Activated CD4-positive, alpha-beta T cell treated with anti-CD3 and anti-CD28 coated beads, Interleukin-2, amount 50 U/mL, for 16 hours (primary cell): Measurements from ENCODE around the gene AFTPH.

Experiments
- DNase-seq: peaks from one replicate; pipeline ENCODE4 v3.0.0-alpha.2; 2020

AFTPH gene

DNA sequence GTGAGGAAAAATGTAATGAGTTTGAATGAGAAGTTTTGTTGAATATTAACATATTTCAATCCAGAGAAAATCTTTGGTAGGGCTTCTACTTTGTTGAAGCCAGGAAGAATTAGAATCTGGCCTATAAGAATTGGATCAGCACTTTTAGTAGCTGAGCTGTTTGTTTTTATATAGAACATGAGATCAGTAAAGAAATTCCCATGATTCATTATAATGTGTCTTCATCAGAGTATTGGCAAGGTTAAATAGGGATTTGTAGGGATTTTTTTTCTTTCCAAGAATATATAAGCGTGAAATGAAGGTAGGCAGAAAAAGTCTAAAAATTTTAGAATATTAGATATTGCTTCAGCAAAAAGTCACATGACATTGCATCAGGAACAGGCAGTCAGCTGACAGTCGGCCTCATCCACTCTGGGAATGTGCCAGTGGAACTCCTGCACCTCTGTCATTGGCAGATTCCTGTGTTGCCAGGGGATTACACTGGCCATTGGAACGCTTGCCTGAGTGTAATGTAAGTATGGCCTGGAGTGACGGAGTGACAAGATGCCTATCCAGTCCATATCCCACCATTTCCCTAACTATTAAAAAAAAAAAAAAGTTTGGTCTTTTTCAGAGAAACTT, 69.0 kb downstream of the AFTPH start:
- no peak for DNase-seq

DNA sequence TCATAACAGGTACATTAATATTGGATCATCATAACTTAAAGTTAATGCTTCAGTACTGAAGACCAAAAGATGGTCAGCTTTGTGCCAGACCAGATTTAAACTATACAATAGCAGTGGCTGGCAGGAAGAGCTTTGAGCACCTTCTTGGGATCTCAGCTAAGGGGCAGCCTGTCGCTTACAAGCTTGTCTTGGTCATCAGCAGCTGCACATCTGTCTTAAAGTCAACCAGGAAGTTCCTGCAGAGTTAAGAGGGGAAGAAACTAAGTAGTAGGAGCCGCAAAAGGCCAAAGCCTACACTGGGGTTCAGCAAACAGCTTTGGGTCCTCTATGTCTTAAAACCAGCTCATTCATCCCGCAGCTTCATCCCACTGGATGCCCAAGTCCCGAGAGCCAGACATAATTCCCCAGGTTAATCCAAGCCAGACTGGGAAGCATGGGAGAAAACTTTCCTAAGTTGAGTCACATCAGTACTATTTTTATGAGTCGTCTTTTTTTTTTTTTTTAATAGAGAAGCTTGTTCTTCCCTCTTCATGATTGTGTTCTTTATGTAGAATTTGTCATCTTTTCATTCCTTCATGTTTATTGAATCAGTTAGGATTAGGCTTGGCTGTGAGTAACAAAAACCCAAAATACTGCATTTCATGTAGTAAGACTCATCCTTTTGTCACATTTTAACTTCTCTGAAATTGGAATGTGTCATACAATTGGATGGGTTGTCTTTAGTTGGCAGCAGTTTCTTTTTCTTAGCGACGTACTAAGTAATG, 70.3 kb downstream of the AFTPH start:
- DNase-seq, result no peak

DNA sequence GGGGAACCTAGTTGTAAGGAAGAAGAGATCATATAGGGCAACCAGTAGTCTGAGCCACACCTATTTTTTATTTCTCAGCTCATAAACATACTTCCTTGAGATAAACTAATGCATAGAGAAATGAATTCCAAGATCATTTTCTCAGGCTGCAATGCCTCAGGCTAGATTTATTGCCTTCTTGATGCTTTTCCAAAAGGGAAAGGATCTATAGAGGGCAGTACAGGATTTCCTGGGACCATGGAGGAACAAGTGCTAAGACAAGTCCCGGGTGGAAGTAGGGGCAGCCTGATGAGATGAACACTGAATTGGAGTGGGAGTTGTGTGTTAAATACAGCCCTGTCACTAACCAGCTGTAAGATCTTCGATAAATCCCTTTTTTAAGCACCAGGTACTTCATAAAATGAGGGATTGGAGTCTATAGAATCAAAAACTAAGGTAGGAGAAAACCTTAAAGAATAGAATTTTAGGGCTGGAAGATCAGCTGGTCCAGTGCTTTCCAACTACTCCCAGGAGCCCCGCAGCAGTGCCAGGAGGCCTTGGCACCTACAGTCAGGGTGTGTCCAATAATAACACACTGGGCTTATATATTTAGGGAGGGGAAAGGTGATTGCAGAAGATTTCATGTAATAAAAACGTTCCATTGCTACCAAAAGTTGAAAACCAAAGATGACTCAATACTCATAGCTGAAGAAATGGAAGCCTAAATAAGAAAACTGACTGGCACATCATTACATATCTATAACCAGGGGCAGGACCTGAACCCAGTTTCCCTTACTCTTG, 71.5 kb downstream of the AFTPH start:
- no peak for DNase-seq

DNA sequence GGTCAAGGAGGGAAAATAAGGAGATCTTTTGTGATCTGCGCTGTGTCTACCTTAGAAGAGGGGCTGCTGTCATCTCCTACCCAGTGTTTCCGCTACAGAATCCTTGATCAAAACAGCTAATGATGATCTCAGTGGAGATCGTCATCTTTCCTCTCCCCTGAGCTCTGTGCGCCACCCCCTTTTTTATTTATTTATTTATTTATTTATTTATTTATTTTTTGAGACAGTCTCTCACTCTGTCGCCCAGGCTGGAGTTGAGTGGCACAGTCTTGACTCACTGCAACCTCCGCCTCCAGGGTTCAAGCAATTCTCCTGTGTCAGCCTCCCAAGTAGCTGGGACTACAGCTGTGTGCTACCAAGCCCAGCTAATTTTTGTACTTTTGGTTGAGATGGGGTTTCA, 74.1 kb downstream of the AFTPH start:
- no peak for DNase-seq

DNA sequence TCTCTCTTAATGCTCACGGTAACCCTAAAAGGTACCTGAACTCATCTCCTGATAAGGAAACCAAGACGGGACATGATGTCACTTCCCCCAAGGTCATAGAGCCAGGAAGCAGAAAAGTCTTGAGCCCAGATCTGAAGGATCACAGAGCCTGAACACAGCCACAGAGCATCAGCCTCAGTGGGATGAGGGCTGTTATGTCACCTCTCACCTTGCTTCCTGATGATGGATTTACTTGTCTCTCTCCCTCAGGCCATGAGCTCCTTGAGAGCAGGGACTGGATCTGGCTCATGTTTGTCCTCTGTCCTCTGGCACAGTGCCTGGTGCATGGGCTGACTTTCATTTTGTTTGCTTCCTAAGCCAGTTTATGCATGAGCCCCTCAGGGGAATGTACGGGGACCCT, 75.3 kb downstream of the AFTPH start:
- no peak for DNase-seq

DNA sequence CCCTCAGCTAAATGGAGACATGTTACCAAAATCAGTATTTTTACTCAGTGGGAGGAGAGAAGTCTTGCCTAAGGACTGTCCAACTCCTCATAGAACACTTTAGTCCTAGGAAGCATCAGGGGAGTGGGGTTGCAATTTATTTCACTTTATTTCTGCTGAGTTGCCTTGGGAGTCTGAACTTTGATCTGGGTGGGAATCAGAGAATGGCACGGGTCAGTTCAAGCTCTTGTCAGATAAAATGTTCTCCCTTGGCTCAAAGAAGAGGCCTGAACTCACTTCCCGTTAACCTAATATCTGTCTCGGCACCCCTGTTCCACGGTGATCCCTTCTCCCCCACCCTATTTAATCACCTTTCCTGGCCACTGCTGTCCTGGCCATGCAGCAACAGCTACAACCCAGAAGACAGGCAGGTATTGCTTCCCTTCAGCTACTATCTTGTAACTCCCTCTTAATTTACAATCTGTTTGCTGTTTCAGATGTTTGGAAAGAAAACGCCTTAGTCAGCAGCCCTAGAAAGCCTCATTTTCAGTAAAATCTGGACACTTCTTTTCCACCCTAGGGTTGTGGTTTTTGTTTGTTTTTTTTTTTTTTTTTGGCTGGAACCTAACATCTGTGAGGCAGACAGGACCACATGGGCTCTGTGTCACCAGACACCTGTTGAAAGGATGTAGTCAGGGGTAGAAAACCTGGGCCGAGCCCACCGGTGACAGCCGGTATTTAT, 77.1 kb downstream of the AFTPH start:
- DNase-seq, result no peak

DNA sequence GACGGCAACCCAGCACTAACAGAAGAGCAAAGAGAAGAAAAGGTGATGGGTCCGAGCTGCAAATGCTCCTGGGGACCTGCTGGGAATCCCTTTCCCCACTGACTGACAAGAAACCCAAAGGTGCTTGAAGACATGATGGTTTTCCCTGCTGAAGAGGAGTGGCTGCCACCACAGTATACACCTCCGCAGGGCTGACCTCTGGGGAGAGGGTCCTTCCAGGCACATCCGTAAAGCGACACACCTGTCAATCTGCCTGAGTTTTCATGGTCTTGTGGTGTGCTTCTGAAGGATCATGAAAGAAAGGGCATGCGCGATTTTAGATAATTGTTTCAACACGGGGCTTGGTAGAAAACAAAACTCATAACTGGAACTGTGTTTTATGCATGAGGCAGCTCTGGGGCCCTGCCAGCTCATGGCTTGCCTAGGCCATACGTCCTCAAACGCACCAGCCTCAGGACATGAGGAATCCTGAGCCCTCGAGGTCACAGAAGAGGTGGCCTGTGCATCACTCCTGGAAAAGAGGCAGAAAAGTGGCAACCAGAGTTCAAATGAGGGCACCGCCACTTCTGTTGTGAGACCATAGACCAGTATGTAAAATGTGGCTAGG, 77.8 kb downstream of the AFTPH start:
- no peak for DNase-seq

DNA sequence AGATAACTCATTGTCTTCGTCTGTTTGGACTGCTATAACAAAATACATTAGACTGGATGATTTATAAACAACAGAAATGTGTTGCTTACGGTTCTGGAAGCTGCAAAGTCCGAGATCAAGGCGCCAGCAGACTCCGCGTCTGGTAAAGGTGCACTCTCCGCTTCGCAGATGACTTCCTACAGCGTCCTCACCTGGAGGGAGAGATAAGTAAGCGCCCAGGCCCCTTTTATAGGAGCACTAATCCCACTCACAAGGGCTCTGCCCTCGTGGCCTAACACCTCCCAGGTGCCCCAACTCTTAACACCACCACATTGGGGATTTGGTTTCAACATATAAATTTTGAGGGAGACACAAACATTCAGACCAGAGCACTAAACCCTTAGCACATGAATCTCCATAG, 78.3 kb downstream of the AFTPH start:
- no peak for DNase-seq

DNA sequence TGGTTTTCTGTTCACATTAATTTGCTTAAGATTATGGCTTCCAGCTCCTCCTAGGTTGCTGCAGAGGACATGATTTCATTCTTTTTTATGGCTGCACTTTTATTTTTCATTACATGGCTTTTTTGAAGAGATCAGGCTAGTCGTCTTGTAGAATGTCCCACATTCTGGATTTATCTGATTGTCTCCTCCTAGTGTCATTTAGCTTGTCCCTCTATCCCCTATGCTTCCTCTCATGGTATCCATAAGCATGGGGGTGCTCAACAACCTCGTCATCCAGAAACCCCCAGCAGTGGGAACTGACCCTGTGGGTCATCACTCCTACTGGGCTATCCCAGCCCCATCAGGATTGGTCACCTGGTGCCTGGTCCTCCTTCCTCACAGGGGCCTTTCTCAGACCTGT, 80.0 kb downstream of the AFTPH start:
- no peak for DNase-seq

DNA sequence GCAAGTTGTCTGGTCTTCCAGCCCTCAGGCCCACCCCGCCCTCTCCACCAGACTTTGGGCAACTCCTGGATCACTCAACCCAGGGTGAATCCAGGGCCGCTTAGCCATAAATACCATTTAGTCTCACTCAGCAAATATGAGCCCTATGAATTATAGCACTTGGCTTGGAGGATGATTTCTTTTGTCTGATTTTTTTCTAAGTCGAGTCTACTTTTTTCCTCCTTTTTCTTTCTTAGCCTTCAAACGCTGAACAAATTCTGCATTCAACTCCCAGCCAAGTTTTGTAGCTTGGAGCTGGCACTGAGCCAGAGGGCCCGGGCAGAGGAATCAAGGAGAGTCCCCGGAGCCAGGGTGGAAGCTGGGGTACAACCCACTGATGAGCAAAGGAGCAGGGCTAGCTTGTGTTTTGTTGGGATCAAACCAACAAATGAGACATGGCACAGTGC, 80.9 kb downstream of the AFTPH start:
- DNase-seq, result no peak

DNA sequence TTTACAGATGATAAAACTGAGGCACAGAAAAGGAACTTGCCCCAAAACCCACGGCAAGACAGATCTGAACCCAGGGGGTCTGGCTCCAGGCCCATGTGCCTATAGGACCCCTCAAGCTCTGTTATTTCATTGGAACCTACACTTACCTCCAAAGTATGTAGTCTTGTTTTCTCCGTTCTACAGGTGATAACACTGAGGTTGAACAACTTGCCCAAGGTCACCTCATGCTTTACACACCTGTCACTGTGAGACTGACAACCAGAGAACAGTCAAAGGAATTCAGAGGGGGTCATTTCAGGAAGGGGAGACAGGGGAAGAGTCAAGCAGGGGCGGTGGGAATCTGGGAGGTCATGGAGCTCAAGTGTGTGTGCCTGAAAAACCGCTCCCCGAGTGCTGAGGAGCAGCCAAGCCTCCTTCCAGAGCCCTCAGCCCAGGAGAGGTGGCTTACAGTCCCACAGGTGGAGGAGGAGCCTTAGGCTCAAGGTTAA, 81.9 kb downstream of the AFTPH start:
- no peak for DNase-seq

DNA sequence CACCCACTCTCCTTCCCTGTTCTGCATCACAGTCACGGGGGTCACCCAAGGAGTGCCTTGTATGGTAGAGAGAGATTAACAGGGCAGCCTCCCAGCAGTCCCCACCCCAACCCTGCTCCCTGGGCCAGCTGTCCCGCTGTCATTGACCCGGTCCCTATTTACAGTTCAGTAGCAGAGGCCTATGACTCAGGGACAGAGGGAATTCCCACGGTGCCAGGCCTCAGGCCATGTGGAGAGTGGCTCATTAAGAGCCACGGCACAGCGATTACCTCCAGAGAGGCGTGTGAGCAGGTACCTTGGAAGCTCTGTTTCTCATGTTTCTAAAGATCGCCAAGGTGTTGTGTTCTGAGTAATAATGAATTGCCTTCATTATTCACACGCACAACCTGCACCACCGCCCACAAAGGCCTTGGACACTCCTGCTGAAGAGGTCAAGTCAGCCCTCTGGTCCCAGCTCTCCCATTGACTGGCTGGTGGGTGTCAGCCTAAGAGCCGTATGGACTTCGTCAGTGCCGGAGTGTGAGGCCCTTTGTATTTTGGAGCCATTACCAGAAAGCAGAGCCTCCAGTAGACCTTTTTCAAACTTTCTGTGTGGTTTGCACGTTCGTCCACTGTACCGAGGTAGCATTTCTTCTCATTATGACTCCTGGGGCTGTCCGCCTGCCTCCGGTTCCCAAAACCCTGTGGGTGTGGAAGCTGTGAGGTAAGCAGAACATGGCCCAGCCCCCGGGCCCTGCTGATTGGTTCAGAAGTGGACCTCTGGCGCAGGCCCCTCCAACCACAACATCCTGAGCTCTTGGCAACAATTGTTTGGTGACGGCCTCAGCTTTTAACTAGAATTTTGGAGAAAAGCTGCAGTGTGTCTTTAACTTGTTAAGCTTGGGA, 82.6 kb downstream of the AFTPH start:
- DNase-seq, result peak; percentile 94

DNA sequence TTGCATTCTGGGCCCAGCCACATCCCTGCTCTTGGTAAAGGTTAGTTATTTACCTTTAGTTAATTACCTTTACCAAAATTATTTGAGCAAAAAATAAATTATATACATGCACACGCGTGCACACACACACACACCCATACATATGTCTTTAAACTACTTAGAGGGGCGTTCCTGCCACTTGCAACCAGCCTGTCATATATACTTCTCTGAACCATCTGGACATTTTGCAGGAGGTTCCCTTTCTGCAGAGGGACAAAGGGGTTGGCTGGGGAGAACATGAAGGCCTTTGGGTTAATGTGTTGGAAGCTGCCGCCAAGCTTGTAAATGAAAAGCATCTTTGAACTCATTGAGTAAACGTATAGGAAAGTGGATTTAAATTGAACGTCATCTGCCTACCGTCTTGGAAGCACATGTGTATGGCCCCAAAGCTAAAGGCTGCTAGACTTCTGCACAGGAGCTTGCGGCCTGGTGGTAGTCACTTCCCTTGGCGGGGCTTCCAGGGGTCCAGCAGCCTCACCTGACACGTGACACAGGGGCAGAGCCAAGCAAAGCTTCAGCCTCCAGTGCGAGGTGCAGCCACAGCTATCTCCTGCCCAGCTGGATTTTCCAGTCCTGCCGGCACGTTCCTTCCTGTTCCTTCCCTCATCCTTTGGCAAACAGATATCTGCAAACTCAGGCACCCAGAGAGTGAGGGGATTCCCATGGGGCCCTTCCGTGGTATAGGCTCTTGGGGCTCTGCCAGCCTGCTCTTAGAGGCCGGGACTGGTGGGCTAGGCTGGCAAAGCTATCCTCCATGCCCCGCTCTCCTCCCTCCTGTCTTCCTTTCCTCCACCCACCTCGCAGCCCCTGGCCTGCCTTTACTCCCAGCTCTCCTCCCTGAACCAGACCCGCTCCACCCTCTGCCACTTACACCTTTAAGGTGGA, 83.5 kb downstream of the AFTPH start:
- DNase-seq, result no peak

DNA sequence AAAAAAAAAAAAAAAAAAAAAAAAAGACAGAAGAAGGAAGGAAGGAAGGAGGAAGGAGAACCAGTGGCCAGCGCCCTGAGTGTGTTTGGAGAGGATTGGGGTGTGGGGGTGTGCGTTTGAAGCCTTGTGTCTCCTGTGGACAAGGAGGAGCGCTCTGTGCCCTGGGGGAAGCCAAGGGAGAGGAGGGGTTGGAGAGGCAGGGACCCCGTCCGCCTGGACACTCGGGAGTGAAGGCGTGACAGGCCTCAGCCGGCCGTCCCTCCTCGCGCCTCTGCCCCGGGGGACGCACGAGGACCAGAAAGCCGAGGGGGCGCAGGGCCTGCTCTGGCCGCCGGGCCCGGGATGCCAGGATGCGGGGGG, 84.7 kb downstream of the AFTPH start:
- DNase-seq, result peak; percentile 7

DNA sequence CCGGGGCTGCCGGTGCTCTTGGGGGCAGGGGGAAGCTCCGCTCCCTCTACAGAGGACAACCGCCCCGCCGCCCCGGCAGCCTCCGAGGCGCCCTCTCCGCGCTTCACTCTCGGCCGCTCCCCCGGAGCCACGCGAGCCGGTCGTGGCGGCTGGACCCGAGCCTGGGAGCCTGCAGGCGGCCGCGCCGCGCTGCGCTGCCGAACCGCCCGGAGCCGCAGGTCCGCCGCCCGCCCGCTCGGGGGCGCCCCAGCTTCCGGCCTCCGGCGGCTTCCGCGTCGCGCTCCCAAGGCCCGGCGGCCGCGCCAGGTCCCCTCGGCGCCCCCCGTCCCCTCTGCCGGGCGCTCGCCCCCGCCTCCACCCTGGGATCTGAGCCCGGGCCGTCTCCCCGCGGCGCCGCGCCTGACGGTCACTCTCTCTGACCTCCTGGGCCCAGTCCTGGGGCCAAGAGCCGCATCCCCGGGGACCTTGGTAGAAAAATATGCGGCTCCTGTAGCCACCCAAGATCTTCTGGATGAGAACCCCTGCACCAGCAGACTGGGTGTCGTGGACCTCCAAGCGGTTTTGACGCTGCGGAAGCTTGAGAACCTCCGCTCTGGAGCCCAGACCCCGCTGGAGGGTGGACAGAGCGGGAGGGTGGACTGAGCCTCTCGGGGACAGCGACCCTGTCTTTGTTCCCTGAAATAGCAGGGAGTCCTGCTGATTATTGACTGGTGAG, 85.3 kb downstream of the AFTPH start:
- peak; percentile 63 for DNase-seq

DNA sequence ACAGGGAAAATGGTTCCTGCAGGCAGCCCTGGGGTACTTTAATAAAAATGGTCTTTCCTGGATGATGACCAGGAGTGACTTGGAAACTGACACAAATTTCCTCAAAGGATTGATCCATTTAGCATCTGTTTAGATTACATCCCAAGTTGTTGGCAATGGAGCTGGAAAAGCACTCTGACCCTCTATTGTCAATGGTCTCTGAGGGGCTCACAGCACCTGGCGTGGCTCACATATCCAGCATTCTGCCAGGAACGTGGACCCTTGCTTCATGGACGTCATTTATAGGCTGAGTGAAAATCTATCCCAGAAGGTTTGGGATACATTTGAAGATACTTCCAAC, 85.8 kb downstream of the AFTPH start:
- DNase-seq, result no peak

DNA sequence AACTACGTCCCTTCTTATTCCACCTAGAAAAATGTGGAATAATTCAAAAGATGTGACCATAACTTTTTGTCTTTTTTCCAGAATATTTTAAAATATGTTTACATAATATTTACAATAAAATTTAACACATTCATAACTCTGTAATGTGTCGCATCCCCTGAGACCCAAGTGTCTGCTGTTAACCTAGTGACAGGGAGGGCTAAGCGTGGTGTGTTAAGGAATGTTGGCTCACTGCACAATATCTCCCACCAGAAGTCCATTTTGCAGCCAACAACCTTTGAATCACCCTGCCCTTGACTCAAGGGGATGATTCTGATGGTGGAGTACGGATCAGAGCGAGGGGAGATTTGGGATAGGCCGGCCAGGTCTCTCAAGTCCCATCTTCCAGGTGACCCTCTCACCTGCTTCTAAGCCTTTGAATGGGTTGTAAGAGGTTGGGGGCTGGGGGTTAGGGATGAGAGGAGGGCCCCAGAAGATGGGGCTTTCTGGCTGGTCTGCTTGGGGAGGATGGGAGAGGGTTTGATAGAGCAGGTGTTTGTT, 86.3 kb downstream of the AFTPH start:
- DNase-seq, result no peak

DNA sequence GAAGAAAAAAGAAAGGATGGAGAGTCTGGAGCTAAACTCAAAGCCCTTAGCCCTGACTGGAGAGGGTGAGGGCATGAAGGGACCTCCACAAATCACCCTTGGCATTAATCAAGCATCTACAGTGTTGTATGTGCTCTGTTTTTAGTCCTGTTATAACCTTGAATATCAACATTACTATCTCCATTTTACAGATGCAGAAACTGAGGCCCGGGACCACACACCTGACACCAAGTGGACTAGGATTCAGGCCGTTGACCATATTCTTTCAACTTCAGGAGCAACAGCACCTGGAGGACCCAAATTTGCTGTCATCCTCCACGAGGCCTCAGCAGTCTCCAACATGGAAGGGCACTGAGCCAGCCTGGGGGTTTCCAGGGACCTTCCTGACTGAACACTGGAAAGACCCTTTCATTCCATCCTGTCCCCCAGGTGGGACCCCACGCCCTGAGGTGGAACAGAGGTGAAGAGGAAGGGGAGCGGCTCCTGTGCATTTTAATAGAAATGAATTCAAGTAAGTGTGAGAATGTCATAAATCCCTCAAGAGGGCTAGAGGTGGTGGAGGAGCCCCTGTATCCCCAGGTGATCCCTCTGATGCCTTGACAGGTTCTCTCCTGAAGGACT, 88.6 kb downstream of the AFTPH start:
- DNase-seq, result no peak

DNA sequence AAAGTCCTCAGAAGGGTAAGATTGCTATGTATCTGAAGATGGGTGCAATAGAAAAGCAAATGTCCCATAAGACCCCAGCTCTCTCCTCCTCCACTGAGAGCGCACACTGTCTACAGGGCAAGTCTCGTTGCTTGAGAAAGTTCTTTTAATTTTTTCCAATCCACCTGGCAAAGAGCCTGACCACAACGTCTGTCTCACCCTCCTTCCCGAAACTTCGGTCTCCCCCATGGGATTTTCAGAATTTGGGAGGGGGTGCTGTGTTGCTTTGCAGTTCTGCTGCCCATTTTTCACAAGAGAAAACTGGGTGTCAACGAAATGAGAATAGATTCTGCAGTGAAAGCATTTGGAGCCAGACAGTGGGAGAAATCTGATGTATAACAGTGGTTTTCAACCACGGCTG, 89.1 kb downstream of the AFTPH start:
- no peak for DNase-seq
